HepG2 (cell line): ENCODE results near the gene YEATS4. TPM values are rescaled to one million over a fixed set of nuclear protein-coding genes. Genes with fewer than 3 reads are reported as not detected.
A peak's percentile ranks its signal among the peaks of the same experiment; 100 is the strongest.

Experiments used
- DR1 ChIP-seq: sonication (generic); formaldehyde crosslinking; IDR thresholded peaks from 2 replicates; pipeline ENCODE4 v1.8.0; 2021; ENCODE audit warnings: mild to moderate bottlenecking, missing genetic modification reagents, inconsistent platforms
- ETV5 ChIP-seq: IDR thresholded peaks from 2 replicates; pipeline ENCODE4 v1.6.1; 2018; ENCODE audit warnings: missing biosample characterization, missing genetic modification reagents, inconsistent platforms, borderline replicate concordance
- GRHL1 ChIP-seq: sonication (generic); formaldehyde crosslinking; conservative IDR thresholded peaks from 2 replicates; pipeline ENCODE4 v1.8.0; 2022; ENCODE audit warnings: missing genetic modification reagents
- HNRNPUL1 ChIP-seq: fragments of 200-400 bp; formaldehyde crosslinking; IDR thresholded peaks from 2 replicates; pipeline ENCODE4 v1.6.1; 2017; ENCODE audit warnings: low read depth, mild to moderate bottlenecking, low read length, moderate library complexity
- KLF16 ChIP-seq, 2 experiments: sonication (generic) in 1 of 2; formaldehyde crosslinking in 1 of 2; IDR thresholded peaks; 2 replicates each; pipeline versions ENCODE4 v1.6.1 to v1.8.0; 2016 to 2023; ENCODE audit warnings: missing genetic modification reagents in 2 of 2, missing compliant biosample characterization in 1 of 2
- NR2C2 ChIP-seq: sonication (generic); formaldehyde crosslinking; IDR thresholded peaks from 2 replicates; pipeline ENCODE4 v1.4.0; 2020; ENCODE audit warnings: missing genetic modification reagents, mild to moderate bottlenecking, moderate library complexity, borderline replicate concordance
- NR2F2 ChIP-seq: IDR thresholded peaks from 2 replicates; pipeline ENCODE4 v1.6.1; 2012; ENCODE audit warnings: low read depth, inconsistent platforms, borderline replicate concordance
- TCF7 ChIP-seq: sonication (generic); IDR thresholded peaks from 2 replicates; pipeline ENCODE4 v1.6.1; 2016; ENCODE audit warnings: antibody characterized with exemption, low read depth
- TEAD3 ChIP-seq: optimal IDR thresholded peaks from 2 replicates; pipeline ENCODE3; 2016; ENCODE audit warnings: borderline replicate concordance
- TGIF2 ChIP-seq: IDR thresholded peaks from 2 replicates; pipeline ENCODE4 v1.6.1; 2016; ENCODE audit warnings: control low read depth, missing compliant biosample characterization
- TRIM24 ChIP-seq: sonication (generic); formaldehyde crosslinking; IDR thresholded peaks from 2 replicates; pipeline ENCODE4 v1.8.0; 2022; ENCODE audit warnings: mild to moderate bottlenecking, missing genetic modification reagents
- U2AF2 ChIP-seq: fragments of 200-400 bp; formaldehyde crosslinking; IDR thresholded peaks from 2 replicates; pipeline ENCODE4 v1.6.1; 2017; ENCODE audit warnings: low read depth, mild to moderate bottlenecking, low read length
- ZFX ChIP-seq: sonication (generic); formaldehyde crosslinking; IDR thresholded peaks from 2 replicates; pipeline ENCODE4 v1.4.0; 2020; ENCODE audit warnings: mild to moderate bottlenecking, low read depth, missing genetic modification reagents, moderate library complexity
- ZNF607 ChIP-seq: sonication (generic); formaldehyde crosslinking; IDR thresholded peaks from 2 replicates; pipeline ENCODE4 v1.5.1; 2020; ENCODE audit warnings: missing genetic modification reagents, mild to moderate bottlenecking, borderline replicate concordance
- polyA plus RNA-seq, 8 experiments: library from polyadenylated mRNA; depleted of rRNA in 3 of 8; stranded (reverse) in 7 of 8; unstranded in 1 of 8; fragments of >200 nt; fragmentation: Illumina TruSeq in 4 of 8; extraction: Trizol in 4 of 8; gene quantifications; 2 replicates each; pipeline versions ENCODE4 v1.2.1 to v1.2.3, GENCODE V29; 2011 to 2016; ENCODE audit warnings: low read depth in 4 of 8, missing spikeins in 1 of 8, mixed read lengths in 1 of 8; ENCODE audit not compliant: insufficient read depth in 1 of 8
- total RNA-seq, 5 experiments: library from RNA; depleted of rRNA; stranded (reverse); fragments of >200 nt; fragmentation: Illumina TruSeq; extraction: Trizol; gene quantifications; 2 replicates each; pipeline ENCODE4 v1.2.3, GENCODE V29; 2016; ENCODE audit warnings: low read depth in 1 of 5
- TF ChIP-seq, protein P1 (sequence below): sonication (generic); formaldehyde crosslinking; IDR thresholded peaks from 2 replicates; pipeline ENCODE4 v1.5.0; 2020; ENCODE audit warnings: mild to moderate bottlenecking, missing genetic modification reagents, borderline replicate concordance
- TF ChIP-seq, protein P2 (sequence below): sonication (generic); formaldehyde crosslinking; IDR thresholded peaks from 2 replicates; pipeline ENCODE4 v1.5.0; 2020; ENCODE audit warnings: missing genetic modification reagents

The YEATS4 gene
- total and polyA plus RNA-seq, 2 of the 13 experiments (the other 11 are each of a cell fraction or from before 2014, with no cell fraction given) = 16.8 to 45.0 TPM

DNA sequence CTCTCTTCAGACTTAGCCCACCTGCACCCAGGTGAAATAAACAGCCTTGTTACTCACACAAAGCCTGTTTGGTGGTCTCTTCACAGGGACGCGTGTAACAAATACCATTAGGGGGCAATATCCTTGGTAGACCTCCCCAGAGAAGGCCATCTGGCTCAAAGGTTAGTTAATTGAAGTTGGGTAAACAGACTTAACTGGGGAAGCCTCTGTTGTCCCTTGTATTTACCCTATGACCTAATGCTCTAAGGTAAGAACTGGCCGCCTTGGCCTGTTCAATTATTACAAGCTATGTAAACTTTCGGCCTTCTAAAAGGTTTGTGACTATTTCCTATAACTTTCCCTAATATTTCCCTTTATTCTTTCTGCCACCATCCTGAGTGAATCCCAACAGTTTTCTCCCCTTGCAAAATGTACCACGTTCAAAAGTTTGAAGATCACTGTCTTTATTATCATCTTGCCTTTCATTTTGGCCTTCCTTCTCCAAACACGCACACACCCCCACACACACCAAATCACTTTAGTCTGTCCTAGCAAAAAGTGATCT lies 26.7 kb upstream of the YEATS4 start (continued):
- no peak for TF ChIP-seq U2AF2
- TF ChIP-seq TEAD3 (CRISPR knock-in tag) = peak; percentile 80
- no peak for TF ChIP-seq TRIM24 (CRISPR knock-in tag)
- TF ChIP-seq ETV5 (CRISPR knock-in tag) = peak; percentile 78
- TF ChIP-seq NR2F2 = peak; percentile 79
- TF ChIP-seq TCF7 = peak; percentile 93
- TF ChIP-seq HNRNPUL1 = 0 out of 2 replicates have a peak, but pooled peaks have one; percentile 9
- TF ChIP-seq ZNF607 (CRISPR knock-in tag) = peak; percentile 35; the same call in 1 of the 2 replicates
- TF ChIP-seq TGIF2 (CRISPR knock-in tag) = peak; percentile 38; the same call in 1 of the 2 replicates
- TF ChIP-seq, protein P1, sequence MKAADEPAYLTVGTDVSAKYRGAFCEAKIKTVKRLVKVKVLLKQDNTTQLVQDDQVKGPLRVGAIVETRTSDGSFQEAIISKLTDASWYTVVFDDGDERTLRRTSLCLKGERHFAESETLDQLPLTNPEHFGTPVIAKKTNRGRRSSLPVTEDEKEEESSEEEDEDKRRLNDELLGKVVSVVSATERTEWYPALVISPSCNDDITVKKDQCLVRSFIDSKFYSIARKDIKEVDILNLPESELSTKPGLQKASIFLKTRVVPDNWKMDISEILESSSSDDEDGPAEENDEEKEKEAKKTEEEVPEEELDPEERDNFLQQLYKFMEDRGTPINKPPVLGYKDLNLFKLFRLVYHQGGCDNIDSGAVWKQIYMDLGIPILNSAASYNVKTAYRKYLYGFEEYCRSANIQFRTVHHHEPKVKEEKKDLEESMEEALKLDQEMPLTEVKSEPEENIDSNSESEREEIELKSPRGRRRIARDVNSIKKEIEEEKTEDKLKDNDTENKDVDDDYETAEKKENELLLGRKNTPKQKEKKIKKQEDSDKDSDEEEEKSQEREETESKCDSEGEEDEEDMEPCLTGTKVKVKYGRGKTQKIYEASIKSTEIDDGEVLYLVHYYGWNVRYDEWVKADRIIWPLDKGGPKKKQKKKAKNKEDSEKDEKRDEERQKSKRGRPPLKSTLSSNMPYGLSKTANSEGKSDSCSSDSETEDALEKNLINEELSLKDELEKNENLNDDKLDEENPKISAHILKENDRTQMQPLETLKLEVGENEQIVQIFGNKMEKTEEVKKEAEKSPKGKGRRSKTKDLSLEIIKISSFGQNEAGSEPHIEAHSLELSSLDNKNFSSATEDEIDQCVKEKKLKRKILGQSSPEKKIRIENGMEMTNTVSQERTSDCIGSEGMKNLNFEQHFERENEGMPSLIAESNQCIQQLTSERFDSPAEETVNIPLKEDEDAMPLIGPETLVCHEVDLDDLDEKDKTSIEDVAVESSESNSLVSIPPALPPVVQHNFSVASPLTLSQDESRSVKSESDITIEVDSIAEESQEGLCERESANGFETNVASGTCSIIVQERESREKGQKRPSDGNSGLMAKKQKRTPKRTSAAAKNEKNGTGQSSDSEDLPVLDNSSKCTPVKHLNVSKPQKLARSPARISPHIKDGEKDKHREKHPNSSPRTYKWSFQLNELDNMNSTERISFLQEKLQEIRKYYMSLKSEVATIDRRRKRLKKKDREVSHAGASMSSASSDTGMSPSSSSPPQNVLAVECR = peak; percentile 31; the same call in 1 of the 2 replicates
- TF ChIP-seq DR1 = peak; percentile 62
- TF ChIP-seq NR2C2 (CRISPR knock-in tag) = peak; percentile 40; the same call in 1 of the 2 replicates
- TF ChIP-seq, protein P2, sequence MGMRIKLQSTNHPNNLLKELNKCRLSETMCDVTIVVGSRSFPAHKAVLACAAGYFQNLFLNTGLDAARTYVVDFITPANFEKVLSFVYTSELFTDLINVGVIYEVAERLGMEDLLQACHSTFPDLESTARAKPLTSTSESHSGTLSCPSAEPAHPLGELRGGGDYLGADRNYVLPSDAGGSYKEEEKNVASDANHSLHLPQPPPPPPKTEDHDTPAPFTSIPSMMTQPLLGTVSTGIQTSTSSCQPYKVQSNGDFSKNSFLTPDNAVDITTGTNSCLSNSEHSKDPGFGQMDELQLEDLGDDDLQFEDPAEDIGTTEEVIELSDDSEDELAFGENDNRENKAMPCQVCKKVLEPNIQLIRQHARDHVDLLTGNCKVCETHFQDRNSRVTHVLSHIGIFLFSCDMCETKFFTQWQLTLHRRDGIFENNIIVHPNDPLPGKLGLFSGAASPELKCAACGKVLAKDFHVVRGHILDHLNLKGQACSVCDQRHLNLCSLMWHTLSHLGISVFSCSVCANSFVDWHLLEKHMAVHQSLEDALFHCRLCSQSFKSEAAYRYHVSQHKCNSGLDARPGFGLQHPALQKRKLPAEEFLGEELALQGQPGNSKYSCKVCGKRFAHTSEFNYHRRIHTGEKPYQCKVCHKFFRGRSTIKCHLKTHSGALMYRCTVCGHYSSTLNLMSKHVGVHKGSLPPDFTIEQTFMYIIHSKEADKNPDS (CRISPR knock-in tag) = no peak
- TF ChIP-seq KLF16 (CRISPR knock-in tag; IDR thresholded peaks at IDR 0.05) = peak in 1 of 2 experiments; percentile 55; a peak in 1 of 4 replicates
- no peak for TF ChIP-seq GRHL1
- peak; percentile 54 for TF ChIP-seq ZFX
